ENCODE results near the gene AASDHPPT. TPM values are rescaled to one million over a fixed set of nuclear protein-coding genes. Genes with fewer than 3 reads are reported as not detected.

AASDHPPT gene
- total RNA-seq, 6 donors from 2014 or later: 21.3 to 31.4 (median 28.2) TPM

DNA sequence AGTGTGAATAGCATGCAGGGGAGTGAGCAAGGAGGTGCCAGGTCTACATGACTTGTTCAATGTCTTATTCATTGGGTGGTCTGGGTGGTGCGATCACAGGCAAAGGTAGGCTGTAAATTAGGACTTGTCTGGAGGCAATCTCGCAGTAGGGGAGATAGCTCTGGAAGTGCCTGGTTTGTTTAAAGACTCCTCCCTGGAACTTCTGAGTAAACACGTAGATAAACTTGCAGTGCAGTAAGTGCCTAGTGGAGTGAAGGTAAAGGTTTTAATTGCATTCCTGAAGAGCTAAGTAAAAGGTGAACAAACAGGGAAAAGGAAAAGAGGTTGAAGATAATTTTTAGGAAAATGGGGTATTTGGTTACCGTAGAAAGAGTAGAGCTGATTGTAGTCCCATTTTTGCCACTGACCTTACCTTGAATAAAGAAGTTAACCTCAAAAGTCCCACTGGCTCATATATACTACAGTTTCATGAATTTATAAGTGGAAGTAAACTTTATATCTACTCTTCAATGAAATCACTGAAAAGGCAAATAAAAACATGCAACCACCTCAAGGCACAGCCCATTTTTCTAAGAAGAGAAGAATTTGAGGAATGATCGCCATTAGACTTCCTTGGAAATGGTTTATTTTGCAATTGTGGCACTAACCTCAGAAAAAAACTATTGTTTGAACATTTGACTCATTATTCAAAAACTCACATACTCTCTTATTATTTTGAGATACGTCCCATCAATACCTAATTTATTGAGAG lies 44.3 kb downstream of the AASDHPPT start:
- DNase-seq: no peak
- no peaks in the 10 kb centered on the region for H3K9me3 ChIP-seq
- WGBS, 2 donors: 74 to 76% methylated on average over 6 of the region's 6 CpGs
- H3K4me3 ChIP-seq: no peak overlapping the region
- no peak overlapping the region for H3K27ac ChIP-seq
- no peaks in the 10 kb centered on the region for H3K27me3 ChIP-seq
- ATAC-seq (ENCODE audit: low FRiP score in 2 of 2): no peak
- no peak for TF ChIP-seq EP300 (IDR thresholded peaks at IDR 0.05)
- TF ChIP-seq, protein P1, sequence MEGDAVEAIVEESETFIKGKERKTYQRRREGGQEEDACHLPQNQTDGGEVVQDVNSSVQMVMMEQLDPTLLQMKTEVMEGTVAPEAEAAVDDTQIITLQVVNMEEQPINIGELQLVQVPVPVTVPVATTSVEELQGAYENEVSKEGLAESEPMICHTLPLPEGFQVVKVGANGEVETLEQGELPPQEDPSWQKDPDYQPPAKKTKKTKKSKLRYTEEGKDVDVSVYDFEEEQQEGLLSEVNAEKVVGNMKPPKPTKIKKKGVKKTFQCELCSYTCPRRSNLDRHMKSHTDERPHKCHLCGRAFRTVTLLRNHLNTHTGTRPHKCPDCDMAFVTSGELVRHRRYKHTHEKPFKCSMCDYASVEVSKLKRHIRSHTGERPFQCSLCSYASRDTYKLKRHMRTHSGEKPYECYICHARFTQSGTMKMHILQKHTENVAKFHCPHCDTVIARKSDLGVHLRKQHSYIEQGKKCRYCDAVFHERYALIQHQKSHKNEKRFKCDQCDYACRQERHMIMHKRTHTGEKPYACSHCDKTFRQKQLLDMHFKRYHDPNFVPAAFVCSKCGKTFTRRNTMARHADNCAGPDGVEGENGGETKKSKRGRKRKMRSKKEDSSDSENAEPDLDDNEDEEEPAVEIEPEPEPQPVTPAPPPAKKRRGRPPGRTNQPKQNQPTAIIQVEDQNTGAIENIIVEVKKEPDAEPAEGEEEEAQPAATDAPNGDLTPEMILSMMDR (IDR thresholded peaks at IDR 0.05): no peak
- no peak for TF ChIP-seq POLR2A (IDR thresholded peaks at IDR 0.05)
- TF ChIP-seq POLR2AphosphoS5 (IDR thresholded peaks at IDR 0.05): no peak
- no peaks in the 10 kb centered on the region for H3K36me3 ChIP-seq
- H3K4me1 ChIP-seq: no peaks in the 10 kb centered on the region

DNA sequence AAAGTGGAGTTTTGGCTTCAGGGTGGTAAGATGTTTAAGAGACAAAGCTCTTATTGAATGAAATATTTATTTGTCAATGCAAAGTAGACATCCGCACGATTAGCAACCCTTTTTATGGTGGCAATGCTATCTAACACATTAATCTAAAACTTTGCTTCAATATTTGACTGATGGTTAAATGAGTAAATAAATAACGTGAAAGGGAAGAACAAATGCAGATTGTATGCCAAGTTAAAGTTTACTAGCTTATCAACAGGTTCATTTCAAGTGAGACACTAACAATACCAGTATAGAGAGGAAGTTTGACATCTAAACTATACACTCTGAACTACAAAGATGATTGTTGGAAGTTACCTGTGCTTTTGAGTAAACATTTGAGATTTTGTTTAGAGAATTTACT lies 50.1 kb downstream of the AASDHPPT start:
- no peak overlapping the region for H3K27ac ChIP-seq
- DNase-seq: no peak
- no peak for ATAC-seq (ENCODE audit: low FRiP score in 2 of 2)
- TF ChIP-seq POLR2AphosphoS5 (IDR thresholded peaks at IDR 0.05) (no peak), EP300 (IDR thresholded peaks at IDR 0.05) (no peak), POLR2A (IDR thresholded peaks at IDR 0.05) (no peak)
- TF ChIP-seq, protein P1 (IDR thresholded peaks at IDR 0.05): no peak
- H3K36me3 ChIP-seq: no peaks in the 10 kb centered on the region
- 53 to 58% methylated on average over 3 of the region's 3 CpGs for WGBS, 2 donors
- H3K27me3 ChIP-seq: no peaks in the 10 kb centered on the region
- no peaks in the 10 kb centered on the region for H3K4me1 ChIP-seq
- H3K9me3 ChIP-seq: no peaks in the 10 kb centered on the region
- no peak overlapping the region for H3K4me3 ChIP-seq

DNA sequence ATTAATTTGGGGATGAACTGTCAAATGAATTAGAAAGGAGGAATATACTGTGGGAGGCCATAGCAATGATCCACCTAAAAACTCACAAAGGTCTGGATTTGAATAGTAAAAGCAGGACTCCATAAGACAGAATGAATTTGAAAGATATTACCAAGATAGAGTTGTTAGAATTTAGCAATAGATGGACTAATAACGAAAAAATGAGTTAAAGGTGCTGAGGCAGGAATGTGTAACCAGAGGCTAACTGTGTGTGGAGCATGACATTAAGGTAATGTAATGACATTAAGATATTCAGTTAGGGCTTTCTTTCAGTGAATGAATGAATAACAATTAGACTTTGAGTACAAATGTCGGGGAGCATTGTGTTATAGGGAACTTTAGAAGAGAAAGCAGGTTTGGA lies 51.3 kb downstream of the AASDHPPT start:
- WGBS, 2 donors: 86 to 97% methylated on average over 2 of the region's 2 CpGs
- no peak overlapping the region for H3K4me3 ChIP-seq
- ATAC-seq (ENCODE audit: low FRiP score in 2 of 2) (no peak), DNase-seq (no peak)
- no peak overlapping the region for H3K27ac ChIP-seq
- H3K4me1 ChIP-seq: no peaks in the 10 kb centered on the region
- H3K9me3 ChIP-seq: no peaks in the 10 kb centered on the region
- H3K27me3 ChIP-seq: no peaks in the 10 kb centered on the region
- H3K36me3 ChIP-seq: no peaks in the 10 kb centered on the region
- no peak for TF ChIP-seq EP300 (IDR thresholded peaks at IDR 0.05)

DNA sequence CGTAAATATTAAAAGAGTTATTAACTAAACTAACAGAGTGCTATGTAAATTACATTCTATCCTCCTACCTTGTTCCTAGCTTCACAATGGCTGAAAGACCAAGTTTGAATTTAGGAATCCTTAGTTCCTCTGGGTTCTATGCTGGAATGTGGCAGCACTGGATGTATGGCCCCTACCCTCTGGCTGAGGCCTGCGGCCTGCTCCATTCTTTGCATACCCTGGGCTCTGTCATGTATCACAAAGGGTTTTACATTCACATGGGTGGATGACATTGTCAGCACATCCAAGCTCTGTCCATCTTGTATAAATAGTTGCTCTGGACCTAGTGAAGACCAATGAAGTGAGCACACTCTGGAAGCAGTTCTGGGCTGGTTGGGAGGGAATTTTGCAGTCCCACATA lies 54.5 kb downstream of the AASDHPPT start:
- Histone ChIP-seq H3K27me3 (no peaks in the 10 kb centered on the region), H3K4me3 (no peak overlapping the region), H3K27ac (no peak overlapping the region), H3K4me1 (no peaks in the 10 kb centered on the region), H3K36me3 (no peaks in the 10 kb centered on the region), H3K9me3 (no peaks in the 10 kb centered on the region)
- WGBS, 2 donors: 86 to 97% methylated on average over 2 of the region's 2 CpGs
- ATAC-seq (ENCODE audit: low FRiP score in 2 of 2): no peak
- no peak for DNase-seq
- TF ChIP-seq EP300 (IDR thresholded peaks at IDR 0.05): no peak
- TF ChIP-seq POLR2A (IDR thresholded peaks at IDR 0.05): no peak

DNA sequence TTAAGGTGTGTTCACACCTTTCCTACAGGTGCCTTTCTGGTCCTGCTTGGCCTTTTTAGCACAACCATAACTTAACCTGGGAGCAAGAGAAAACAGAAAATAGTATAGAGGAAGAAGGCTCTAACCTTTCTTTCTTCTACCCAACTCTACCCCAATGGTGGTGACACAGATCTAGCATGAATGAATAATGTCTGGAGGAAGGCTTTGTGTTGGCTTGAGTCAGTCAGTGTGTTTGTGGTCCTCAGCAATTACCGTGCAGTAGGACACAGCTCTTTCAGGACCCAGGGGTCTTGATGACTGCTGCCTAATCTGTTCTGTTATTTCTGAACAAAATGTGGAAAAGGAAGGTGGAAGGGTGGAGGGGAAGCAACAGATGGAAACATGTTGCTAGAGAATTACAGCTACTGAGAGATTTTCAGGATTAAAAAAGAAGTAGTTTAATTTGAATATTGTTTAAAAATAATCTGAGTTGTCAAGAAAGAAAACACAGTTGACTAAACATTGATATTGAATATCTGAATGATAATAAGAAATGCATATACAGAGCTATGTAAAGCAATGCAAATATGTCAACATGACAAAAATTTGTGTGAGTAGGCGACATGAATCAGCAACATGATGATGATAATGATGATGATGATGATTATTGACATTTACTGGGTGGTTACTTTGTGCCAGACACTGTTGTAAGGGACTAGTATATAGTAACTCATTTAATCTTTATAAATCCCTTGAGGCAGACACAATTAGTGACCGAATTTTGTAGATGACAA lies 55.3 kb downstream of the AASDHPPT start:
- DNase-seq: no peak
- 79 to 80% methylated on average over 3 of the region's 3 CpGs for WGBS, 2 donors
- H3K27me3 ChIP-seq: no peaks in the 10 kb centered on the region
- no peak overlapping the region for H3K4me3 ChIP-seq
- no peak overlapping the region for H3K27ac ChIP-seq
- no peak for ATAC-seq (ENCODE audit: low FRiP score in 2 of 2)
- H3K4me1 ChIP-seq: no peaks in the 10 kb centered on the region
- H3K36me3 ChIP-seq: no peaks in the 10 kb centered on the region
- TF ChIP-seq EP300 (IDR thresholded peaks at IDR 0.05): no peak
- TF ChIP-seq, protein P1 (IDR thresholded peaks at IDR 0.05): no peak
- TF ChIP-seq POLR2A (IDR thresholded peaks at IDR 0.05): no peak
- no peak for TF ChIP-seq POLR2AphosphoS5 (IDR thresholded peaks at IDR 0.05)
- no peaks in the 10 kb centered on the region for H3K9me3 ChIP-seq
